MG63 (cell line): ENCODE measurements around the gene GRIK4. TPM values are rescaled to one million over a fixed set of nuclear protein-coding genes. Genes with fewer than 3 reads are reported as not detected.

Source experiments
- DNase-seq: peaks from one replicate; pipeline ENCODE4 v3.0.0-alpha.2; 2020
- H3K27me3 ChIP-seq: fragments of 250-450 bp; sonication (Bioruptor Pico); 2 replicates; pipeline ENCODE4 v1.5.1; 2020; ENCODE audit warnings: mild to moderate bottlenecking, moderate library complexity
- H3K36me3 ChIP-seq: fragments of 250-450 bp; sonication (Bioruptor Pico); 2 replicates; pipeline ENCODE4 v1.5.1; 2020; ENCODE audit warnings: mild to moderate bottlenecking, moderate library complexity
- H3K4me3 ChIP-seq: fragments of 250-450 bp; sonication (Bioruptor Pico); 2 replicates; pipeline ENCODE4 v1.5.1; 2020; ENCODE audit warnings: mild to moderate bottlenecking, moderate library complexity
- H3K9me3 ChIP-seq: fragments of 250-450 bp; sonication (Bioruptor Pico); 2 replicates; pipeline ENCODE4 v1.5.1; 2020; ENCODE audit warnings: mild to moderate bottlenecking, moderate library complexity
- total RNA-seq: library from RNA; depleted of rRNA; stranded (reverse); fragments of >200 nt; shearing (Covaris generic); gene quantifications from 2 replicates; pipeline ENCODE4 v1.2.3, GENCODE V29; 2014; ENCODE audit warnings: low replicate concordance

Gene GRIK4
- total RNA-seq, 1 experiment from 2014 or later, result not detected

- DNase-seq, result peak; percentile 12
- H3K9me3 ChIP-seq, result no peaks in the 10 kb centered on the region
- no peaks in the 10 kb centered on the region for H3K27me3 ChIP-seq
- no peaks in the 10 kb centered on the region for H3K36me3 ChIP-seq
- H3K4me3 ChIP-seq, result no peak overlapping the region
Observed at GRCh38 chr11:120554766-120555432, 43.4 kb downstream of the GRIK4 start.

DNA sequence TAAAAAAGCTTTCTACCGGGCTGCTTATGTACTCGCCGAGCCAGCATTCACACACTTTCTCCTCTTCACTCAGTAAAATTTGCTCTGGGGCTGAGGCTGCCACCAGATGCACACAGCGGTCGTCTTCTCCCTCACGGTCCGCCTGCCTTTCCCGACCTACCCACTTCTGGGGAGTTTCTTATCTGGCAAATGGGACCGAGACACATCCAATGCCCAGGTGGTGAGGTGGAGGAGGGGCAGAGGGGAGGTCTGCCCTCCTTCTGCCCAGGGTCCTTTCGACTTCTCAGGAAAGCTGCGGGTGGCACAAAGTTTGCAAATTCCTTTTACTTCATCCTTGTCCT is 43.9 kb downstream of the GRIK4 start:
- no peaks in the 10 kb centered on the region for H3K9me3 ChIP-seq
- H3K27me3 ChIP-seq, result no peaks in the 10 kb centered on the region
- no peak for DNase-seq
- H3K36me3 ChIP-seq, result no peaks in the 10 kb centered on the region
- H3K4me3 ChIP-seq, result no peak overlapping the region

DNA sequence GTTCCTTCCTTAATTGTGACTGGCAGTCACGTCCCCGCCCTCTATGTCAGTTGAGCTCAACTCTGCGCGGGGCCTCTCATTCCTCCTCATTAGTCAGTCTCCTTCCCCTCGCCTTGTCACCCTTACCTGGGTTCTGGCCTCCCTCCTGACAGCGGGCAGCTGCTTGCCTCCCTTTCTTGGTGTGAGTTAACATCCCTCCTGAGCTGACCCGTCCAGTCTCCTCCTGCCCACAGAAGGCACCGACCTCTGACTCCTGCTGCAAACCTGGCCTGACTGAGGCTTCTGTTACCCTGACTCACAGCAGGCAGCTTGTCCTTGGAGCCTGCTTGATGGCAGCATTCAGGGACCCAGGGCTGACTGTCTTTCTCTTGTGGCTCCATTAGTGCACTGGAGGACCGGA is 45.2 kb downstream of the GRIK4 start:
- no peak for DNase-seq
- no peaks in the 10 kb centered on the region for H3K27me3 ChIP-seq
- H3K4me3 ChIP-seq, result no peak overlapping the region
- no peaks in the 10 kb centered on the region for H3K9me3 ChIP-seq
- no peaks in the 10 kb centered on the region for H3K36me3 ChIP-seq

DNA sequence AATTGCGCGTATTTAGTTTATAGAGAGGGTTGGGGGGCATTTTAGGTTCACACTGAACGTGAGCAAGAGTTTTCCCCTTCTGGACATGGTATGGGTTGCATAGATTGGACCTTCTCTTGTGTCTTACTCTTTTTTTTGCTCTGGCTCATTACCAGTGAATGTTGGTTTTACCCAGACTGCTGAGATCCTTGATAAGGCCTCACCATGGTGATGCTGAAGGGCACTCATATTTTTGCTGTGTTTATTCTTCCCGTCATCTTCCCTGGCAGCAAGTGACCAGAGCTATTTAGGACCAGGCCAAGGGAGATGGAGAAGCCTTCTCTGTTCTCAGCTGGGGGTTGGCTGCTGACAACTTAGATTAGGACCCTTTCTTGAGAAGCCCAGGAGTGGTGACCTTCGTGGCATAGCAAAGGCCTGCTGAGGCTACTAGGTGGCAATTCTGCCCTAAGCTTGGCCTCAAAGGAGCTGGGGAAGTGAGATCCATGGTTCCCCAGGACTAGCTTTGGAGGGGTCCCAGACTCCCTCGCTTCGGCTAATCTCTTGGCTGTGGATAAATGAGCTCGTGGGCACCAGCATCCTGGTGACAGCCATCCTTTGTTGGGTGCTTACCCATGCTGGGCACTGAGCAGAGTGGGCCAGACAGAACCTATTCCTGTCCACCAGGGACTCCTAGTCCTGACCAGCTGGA is 47.3 kb downstream of the GRIK4 start:
- Histone ChIP-seq H3K9me3 (no peaks in the 10 kb centered on the region), H3K4me3 (no peak overlapping the region), H3K36me3 (no peaks in the 10 kb centered on the region), H3K27me3 (no peaks in the 10 kb centered on the region)
- no peak for DNase-seq

DNA sequence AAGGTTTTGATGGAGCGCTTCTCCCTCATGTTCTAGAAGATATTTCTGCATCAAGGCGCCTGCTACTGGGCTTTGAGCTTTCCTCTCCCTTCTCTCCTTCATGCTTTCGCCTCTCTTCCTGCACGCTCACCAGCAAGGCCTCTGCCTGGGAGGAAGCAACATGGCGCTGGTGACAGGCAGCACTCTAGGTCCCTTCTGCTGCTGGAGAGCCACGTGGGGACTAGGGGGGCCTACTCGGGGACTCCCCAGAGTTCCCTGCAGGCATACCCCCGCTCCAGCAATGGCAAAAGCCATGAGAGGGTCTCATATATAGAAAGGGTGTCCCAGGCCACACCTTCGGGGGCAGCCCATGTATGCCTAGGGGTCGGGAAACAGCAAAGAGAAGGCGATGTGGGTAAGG is 49.7 kb downstream of the GRIK4 start:
- Histone ChIP-seq H3K36me3 (no peaks in the 10 kb centered on the region), H3K4me3 (no peak overlapping the region), H3K27me3 (no peaks in the 10 kb centered on the region), H3K9me3 (no peaks in the 10 kb centered on the region)
- DNase-seq, result no peak

DNA sequence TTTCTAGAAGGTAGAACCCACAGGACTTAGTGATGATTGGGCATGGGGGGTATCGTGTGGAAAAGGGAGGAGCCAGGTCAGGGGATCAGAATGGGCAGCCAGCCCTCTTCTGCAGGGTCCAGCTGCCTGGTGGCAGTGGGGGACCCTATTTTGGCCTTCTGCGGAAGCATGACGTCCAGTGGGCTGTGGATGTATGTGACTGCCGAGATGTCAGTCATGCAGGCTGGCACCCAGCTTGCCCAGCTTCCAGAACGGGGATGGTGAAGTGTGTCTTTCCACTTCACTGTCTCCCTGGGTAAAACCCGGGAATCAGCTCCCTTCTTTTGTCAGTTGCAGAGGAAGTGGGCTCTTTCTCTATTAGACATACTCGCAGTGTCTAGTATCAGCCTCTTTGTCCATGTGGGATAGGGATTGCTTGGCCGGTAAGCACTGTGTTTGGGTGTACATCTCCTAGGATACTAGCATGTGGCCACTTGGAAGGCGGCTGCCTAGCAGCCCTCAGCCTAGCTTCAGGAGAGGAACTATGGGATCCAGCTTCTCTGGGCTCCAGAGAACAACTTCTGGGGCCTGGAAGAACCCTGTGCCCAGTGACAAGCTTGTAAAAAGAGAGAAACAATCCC is 51.4 kb downstream of the GRIK4 start:
- H3K9me3 ChIP-seq, result no peaks in the 10 kb centered on the region
- H3K4me3 ChIP-seq, result no peak overlapping the region
- H3K27me3 ChIP-seq, result no peaks in the 10 kb centered on the region
- no peak for DNase-seq
- no peaks in the 10 kb centered on the region for H3K36me3 ChIP-seq

DNA sequence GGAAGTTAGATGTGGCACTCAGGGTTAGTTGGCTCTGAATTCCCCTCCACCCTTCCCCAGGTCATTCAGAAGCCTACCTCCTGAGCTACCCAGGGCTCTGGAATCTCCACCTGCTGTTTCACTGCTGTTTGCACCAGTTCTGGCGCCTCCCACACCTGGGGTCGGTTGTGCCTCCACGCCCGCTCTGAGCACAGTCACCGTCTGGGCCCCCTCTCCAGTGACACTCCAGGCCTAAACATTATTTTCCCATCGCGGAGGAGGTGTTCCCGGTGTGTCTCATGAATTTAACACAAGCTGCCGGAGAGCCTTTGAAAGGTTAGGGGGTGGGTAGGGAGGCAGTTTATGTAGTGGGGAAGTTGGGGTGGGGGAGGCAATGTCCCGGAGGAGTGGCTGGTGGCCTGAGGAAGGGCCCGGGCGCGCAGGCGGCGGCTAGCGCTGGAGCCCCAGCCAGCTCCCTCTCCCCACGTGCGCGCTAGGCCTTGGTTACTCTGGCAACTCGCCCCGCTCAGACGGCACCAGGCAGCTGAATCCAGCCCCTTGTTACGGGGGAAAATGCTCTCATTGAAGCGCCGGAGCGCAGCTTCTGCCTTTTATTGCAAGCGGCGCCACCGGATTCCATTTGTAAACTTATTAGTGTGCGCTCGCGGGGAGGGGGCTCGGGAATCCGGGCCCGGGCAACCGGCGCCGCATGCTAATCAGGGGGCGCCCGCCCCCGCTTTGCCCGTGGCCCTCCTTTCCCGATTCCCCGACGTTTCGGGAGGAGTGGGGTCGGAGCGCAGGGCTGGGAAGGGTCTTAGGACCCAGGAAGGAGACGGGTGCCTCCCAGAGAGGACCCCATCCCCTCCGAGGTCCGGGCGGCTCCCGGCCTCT is 52.4 kb downstream of the GRIK4 start:
- Histone ChIP-seq H3K36me3 (no peaks in the 10 kb centered on the region), H3K4me3 (no peak overlapping the region)
- no peak for DNase-seq

DNA sequence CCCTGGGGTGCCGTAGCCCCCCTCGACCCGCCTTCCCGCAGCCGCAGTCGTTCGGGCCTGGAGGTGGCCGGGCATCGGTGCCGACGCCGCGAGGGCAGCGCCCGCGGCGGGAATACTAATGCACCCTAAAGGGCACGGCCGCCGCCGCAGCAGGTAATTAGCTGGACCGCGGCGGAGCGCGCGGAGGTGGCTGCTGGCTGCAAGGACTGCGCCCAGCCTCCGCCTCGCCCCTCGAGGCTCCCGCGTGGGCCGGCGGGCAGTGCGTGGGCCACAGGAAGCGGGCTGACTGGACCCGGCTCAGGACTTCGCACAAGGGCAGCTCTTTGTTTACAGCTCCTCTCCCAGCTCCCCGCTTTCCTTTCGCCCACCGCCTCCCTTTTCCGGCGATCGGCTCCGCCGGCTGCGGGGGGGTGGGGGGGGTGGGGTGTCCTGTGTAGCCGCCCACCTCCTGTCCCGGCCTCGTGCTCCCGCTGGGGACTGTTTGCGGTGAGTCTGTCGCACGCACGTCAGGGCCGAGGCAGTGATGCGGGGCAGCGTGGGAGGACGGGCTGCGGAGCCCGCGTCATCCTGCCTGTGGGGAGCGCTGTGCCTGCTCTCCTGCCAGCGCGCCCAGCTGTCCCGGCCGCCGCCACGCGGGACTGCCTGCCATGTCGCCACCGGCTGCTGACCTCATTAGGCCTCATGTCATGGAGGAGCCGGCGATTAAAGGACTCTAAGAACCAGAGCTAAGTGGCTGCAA is 53.2 kb downstream of the GRIK4 start:
- no peaks in the 10 kb centered on the region for H3K9me3 ChIP-seq
- no peaks in the 10 kb centered on the region for H3K36me3 ChIP-seq
- no peak overlapping the region for H3K4me3 ChIP-seq
- peak; percentile 24 for DNase-seq
- H3K27me3 ChIP-seq, result no peaks in the 10 kb centered on the region

More for the DNA sequence above, 52.4 kb downstream of the GRIK4 start:
- Histone ChIP-seq H3K9me3 (no peaks in the 10 kb centered on the region), H3K27me3 (no peaks in the 10 kb centered on the region)

GRCh38 chr11:120565466-120566155 is 54.1 kb downstream of the GRIK4 start:
- no peaks in the 10 kb centered on the region for H3K36me3 ChIP-seq
- H3K27me3 ChIP-seq, result no peaks in the 10 kb centered on the region
- H3K4me3 ChIP-seq, result no peak overlapping the region
- DNase-seq, result no peak
- no peaks in the 10 kb centered on the region for H3K9me3 ChIP-seq

GRCh38 chr11:120566176-120566575 is 54.6 kb downstream of the GRIK4 start:
- no peak for DNase-seq
- Histone ChIP-seq H3K27me3 (no peaks in the 10 kb centered on the region), H3K4me3 (no peak overlapping the region), H3K9me3 (no peaks in the 10 kb centered on the region), H3K36me3 (no peaks in the 10 kb centered on the region)

DNA sequence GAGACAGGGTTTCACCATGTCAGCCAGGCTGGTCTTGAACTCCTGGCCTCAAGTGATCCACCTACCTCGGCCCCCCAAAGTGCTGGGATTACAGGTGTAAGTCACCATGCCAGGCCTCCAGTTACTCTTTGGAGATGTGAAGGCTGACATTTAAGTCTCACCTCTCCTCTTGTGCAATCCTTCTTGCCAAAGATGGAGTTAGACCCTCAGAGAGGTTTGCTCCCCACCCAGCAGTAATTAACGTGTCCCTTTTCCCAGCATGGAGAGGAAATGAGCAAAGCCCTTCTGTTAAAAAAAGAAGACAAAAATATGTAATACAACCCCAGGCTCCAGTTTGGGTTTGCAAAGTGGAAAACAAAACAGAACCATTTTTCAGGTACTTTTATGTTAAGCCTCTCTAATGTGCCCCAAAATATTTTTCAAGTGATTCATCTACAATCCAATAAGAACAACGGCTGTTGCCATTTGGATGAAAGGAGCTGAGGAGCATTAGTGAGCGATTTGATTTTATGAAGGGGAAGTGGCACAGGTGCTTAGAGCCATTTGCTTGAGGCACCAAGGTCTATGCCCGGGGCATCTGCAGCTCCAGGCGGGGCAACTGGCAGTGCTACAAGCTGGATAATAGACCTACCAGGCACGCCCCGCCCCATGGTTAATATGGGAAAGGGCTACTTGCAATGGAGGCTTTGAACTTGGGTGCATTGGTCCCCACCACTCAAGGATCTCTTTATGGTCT is 57.2 kb downstream of the GRIK4 start:
- Histone ChIP-seq H3K9me3 (no peaks in the 10 kb centered on the region), H3K27me3 (no peaks in the 10 kb centered on the region), H3K4me3 (no peak overlapping the region), H3K36me3 (no peaks in the 10 kb centered on the region)
- DNase-seq, result no peak

DNA sequence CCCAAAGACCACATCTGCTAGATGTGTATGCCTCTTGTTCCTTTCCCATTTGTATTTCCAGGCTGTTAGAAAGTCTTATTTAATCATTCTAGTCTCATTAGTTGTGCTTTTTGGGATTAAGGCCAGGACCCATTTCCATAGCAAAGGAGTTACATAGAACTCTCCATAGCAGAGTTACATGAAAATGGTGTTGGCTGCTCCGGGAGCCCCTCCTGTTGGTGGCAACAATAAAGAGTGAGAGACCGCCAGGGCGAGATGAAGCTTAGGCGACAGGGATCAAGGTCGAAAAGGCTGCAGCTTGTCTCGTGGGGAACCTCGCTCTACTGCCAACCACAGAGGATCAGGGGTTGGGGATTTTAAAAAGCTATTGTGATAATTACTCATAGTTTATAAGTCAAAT is 58.3 kb downstream of the GRIK4 start:
- H3K4me3 ChIP-seq, result no peak overlapping the region
- no peaks in the 10 kb centered on the region for H3K36me3 ChIP-seq
- DNase-seq, result no peak
- H3K27me3 ChIP-seq, result no peaks in the 10 kb centered on the region
- no peaks in the 10 kb centered on the region for H3K9me3 ChIP-seq

DNA sequence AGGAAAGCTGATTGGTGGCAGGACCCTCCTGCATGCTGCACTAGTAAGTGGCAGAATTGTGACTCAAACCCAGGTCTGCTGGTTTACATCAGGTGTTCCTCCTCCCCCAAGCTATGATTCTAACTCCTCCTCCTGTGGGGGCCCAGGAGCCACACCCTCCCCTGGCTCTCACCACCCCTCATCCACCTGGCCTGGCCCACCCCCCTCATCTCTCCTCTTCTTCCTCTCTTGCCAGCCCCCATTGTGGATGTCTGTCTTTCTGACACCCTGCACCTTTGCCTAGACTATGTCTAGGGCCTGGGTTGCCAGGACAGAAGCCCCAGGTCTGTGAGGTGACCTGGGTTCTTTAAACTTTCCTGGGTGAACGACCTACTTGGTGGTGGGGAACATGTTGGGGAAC is 59.9 kb downstream of the GRIK4 start:
- Histone ChIP-seq H3K36me3 (no peaks in the 10 kb centered on the region), H3K9me3 (no peaks in the 10 kb centered on the region), H3K4me3 (no peak overlapping the region), H3K27me3 (no peaks in the 10 kb centered on the region)
- no peak for DNase-seq

DNA sequence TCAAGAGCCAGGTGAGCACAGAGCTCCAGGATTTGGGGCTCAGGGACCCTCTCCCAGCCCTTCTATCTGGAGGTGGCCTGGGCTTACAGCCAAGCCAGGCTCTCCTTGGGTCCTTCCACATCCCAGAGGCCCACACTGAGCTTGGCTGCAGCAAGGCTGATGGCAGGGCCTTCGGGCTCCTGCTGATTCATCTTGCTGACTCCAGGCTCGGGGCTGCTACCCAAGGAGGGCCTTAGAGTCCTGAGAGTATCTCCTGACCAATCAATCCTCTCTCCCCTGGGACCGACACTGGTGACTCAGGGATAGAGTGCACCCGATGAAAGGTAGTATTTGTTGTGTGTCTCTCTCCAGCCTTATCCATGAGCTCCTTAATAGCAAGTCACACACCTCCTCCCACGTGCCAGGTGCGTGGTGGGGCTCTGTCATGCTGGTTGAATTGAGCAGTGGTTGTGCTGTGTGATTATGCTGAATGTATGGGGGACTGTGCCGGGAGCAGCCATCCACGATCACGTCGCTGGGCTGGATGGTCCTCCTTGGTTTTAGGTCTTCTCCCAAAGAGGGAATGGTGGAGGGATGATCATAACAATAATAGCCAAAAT is 62.3 kb downstream of the GRIK4 start:
- peak; percentile 10 for DNase-seq
- no peaks in the 10 kb centered on the region for H3K9me3 ChIP-seq
- H3K36me3 ChIP-seq, result no peaks in the 10 kb centered on the region
- no peaks in the 10 kb centered on the region for H3K27me3 ChIP-seq
- H3K4me3 ChIP-seq, result no peak overlapping the region

GRCh38 chr11:120574876-120575275 is 63.3 kb downstream of the GRIK4 start:
- no peaks in the 10 kb centered on the region for H3K9me3 ChIP-seq
- no peak overlapping the region for H3K4me3 ChIP-seq
- DNase-seq, result no peak
- no peaks in the 10 kb centered on the region for H3K36me3 ChIP-seq
- H3K27me3 ChIP-seq, result no peaks in the 10 kb centered on the region
